HG02885 (cell line): Measurements from ENCODE around the gene DCX.
"Not testable (repeated sequence)": the region's sequence is repeated elsewhere in the genome, so short reads cannot be mapped to it uniquely, and the experiment has no call there.

Experiments used
- ATAC-seq: cut with Tn5 transposase; IDR thresholded peaks from one replicate; pipeline ENCODE4 v1.9.1; 2021; ENCODE audit warnings: mild to moderate bottlenecking; ENCODE audit not compliant: unreplicated experiment, poor library complexity

DCX gene

DNA sequence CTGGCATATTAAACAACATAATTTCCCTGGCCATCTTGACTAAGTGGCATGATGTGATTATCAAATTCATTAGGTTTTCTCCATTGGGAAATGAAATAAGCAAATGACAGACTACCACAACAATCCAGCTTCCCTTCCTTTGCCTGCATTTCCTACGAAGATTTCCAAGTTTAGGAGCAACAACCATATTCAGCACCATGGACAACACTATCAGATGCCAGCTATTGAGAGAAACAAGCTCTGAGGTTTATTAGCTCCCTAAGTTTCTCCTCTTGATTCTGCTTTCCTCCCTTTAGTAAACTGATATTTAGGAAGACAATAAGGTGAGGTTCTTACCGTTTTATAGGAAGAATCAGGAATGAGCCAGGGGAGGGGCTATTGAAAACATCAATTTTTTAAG lies 36.2 kb downstream of the DCX start:
- no peak for ATAC-seq

DNA sequence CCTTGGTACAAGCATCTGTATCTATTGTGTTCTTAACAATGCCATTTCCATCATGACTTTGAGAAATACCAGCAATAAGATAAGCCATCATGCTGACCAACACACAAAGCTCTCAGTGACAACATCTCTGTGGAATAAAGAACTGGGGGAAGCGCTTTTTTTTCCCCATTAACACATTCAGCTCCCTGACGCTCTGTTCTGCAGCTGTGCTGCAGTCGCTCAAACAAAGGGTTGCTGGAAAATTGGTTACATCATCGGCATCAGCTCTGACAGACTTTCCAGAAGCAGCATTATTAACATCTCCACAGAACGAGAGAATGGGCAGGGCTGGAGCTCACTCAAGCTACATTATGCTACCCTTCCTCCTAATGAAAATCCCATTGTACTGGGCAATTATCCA lies 39.9 kb downstream of the DCX start:
- no peak for ATAC-seq

DNA sequence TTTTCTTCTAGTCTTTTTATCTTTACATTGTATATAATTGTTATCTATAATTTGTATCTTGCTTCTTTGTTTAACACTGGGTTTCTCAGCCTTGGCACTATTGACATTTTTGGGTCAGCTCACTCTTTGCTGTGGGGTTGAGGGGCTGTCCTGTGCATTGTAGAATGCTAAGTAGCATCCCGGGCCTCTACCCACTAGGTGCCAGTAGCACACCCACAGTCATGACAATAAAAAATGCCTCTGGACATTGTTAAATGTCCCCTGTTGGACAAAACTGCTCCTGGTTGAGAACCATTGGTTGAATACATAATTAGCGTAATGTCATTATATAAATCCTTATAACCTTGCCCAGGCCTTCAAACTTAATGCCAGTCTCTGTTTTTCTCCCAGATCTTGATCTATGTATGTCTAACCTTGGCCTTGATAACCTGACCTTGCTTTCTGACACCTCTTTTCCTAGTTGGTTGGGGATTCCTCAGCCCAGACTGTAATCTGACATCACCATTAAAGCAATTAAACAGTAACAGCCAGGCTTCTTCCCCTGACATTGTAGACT lies 46.1 kb downstream of the DCX start:
- ATAC-seq: no peak

- ATAC-seq: no peak
Measured at GRCh38 chrX:111363741-111364140, 48.3 kb downstream of the DCX start.

DNA sequence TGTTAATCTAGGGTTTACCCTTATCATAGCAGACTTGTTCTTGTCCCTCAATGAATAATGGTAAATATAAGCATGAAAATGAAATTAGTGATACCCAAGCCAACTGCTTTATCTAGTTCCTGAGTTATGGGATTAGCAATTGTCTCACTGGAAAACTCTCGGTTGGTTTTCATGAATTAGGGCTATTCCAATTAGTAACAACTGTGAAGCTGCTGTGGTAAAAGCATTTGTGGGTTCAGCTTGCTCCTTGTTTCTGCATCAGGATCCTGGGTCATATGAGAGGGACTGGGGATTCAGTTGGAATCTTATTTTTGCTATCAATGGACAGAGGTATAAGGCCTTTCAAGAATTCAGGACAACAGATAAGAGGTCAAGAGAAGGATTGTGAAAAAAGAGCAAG lies 50.2 kb downstream of the DCX start:
- no peak for ATAC-seq

- ATAC-seq: no peak
Measured at GRCh38 chrX:111360839-111361238, 51.2 kb downstream of the DCX start.

- ATAC-seq: no peak
Measured at GRCh38 chrX:111355523-111356115, 56.4 kb downstream of the DCX start.

- no peak for ATAC-seq
Measured at GRCh38 chrX:111354496-111354895, 57.5 kb downstream of the DCX start.

DNA sequence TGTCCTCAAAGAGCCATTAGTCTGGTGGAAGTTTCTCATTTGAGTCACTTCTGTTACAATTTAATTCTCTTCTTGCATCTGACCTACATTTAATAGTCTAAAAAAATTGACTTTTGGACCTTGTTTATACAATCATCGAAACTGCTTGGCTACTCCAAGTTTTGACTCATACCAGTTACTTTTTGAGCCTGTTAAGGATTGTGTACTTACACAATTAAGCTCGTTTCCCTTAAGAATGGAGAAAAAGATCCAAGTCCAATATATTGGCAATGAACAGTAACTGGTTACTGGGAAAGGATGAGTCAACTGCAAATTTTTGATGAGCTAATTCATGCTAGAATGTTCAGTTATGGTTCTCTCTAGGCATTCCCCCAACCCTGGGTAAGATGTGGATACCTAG lies 58.2 kb downstream of the DCX start:
- ATAC-seq: no peak

GRCh38 chrX:111352424-111352823 lies 59.6 kb downstream of the DCX start:
- ATAC-seq: no peak

DNA sequence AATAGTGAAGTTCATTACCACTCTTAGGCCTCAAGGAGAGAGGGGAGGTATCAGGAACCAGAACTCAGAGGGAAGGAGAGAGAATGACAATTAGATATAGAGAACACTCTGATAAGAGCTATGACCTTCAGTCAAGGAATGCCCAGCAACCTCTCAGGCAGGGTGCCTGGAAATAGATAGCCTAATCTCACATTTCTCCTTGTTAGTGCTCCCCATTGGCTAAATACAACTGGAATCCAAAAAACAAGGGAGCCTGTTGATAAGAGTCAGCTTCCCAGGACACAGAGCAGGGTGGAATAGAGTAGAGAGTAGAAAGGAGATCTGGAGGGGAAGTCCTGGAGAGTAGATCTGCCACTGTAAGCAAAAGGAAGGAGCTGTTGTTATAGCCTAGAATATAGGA lies 62.1 kb downstream of the DCX start:
- no peak for ATAC-seq

DNA sequence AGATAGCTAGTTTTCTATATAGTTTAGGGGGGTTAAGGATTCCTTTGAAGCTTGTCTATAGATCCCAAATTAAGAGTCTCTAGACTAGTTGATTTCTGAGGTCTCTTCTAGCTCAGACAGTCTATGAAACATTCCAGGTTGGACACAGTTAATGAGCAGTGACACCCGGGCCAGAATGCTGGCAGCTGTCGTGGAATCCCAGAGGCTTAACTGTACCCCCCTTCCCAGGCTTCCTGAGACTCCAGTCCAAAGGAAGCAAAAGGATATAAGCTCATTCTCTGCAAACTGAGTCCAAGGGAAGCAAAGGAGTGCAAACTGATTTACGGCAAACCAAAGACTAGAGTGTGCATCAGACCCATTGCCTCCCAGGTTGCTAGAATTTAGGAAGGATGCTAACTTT lies 62.9 kb downstream of the DCX start:
- no peak for ATAC-seq

GRCh38 chrX:111348429-111348828 lies 63.6 kb downstream of the DCX start:
- ATAC-seq: no peak

- ATAC-seq: not testable (repeated sequence)
Measured at GRCh38 chrX:111346150-111346549, 65.8 kb downstream of the DCX start.

DNA sequence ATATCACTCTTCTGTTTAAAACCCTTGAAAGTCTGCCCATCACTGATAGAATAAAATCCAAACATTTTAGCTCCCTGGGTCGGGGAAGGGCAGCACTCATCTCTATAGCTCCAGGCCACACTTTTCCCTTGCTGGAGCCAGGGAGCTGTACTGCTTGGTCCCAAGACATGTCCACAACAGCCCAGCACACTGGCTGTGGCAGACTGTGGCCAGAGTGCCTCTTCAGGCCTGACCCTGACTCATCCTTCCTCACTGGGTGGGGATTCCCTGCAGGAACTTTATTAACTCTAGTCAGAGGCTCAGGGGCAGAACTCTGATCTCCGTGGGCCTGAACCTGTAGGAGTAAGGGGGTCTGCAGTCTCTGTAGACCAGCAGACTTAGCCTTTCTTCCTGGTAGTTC lies 71.9 kb downstream of the DCX start:
- no peak for ATAC-seq

DNA sequence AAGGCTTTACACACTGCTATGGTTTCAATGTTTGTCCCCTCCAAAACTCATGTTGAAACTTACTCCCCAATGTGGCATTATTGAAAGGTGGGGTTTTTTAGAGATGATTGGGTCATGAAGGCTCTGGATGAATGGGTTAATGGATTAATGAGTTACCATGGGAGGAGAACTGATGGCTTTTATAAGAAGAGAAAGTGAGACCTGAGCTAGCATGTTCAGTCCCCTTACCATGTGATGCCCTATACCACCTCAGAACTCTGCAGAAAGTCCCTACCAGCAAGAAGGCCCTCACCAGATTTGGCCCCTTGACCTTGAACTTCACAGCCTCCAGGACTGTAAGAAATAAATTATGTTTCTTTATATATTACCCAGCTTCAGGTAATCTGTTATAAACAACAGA lies 72.8 kb downstream of the DCX start:
- ATAC-seq: no peak

DNA sequence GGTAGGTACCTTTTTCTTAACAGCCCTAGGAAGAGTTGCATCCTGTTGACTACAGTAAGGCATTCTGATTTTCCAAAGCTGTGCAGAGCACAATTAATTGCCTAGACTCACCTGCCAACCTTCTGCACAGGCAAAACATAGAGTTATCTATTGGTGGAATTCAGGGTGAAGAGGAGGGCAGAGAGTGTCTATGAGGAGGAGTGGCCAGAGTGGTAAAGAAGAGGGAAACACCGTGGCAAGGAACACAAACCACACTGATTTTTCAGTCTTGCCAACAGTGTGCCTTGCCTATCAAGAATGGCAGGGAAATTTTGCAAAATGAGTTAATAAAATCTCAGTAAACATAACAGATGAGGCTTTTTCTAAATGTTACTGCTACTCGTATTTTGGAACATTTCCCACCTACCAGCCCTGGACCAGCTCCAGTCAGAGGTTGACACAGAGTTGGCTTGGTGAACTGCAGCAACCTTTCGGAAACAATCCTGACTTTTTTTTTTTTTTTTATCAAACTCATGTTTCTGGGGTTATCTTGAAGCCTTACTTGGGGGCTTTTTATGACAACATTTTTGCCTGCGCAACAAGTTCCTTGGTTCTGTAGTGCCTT lies 73.8 kb downstream of the DCX start:
- no peak for ATAC-seq

- ATAC-seq: no peak
Measured at GRCh38 chrX:111337067-111337637, 74.8 kb downstream of the DCX start.

- no peak for ATAC-seq
Measured at GRCh38 chrX:111336141-111336540, 75.9 kb downstream of the DCX start.

DNA sequence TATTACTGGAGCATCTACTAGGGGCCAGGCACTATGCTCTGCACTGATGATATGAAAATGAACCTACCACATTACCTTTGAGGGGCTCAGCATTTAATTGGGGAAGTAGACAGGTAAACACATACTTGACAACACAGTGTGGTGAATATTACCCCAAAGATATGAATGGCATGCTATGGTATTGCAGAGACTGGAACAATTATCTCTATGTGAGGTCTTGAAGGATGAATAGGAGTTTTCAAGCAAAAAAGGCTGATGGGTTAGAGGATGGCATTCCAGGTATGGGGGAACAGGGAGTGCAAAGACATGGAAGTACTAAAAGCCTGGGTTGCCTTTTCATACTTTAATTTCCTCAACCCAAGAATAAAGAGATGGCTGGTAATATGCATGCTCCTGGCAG lies 82.6 kb downstream of the DCX start:
- ATAC-seq: no peak

- no peak for ATAC-seq
Measured at GRCh38 chrX:111328858-111329257, 83.1 kb downstream of the DCX start.
